HUES6 (cell line): Measurements from ENCODE around the gene FOXO3.

Experiments used
- H3K27ac ChIP-seq: 2 replicates; pipeline ENCODE4 v1.7.0; 2013; ENCODE audit warnings: low read depth, mild to moderate bottlenecking, low read length, inconsistent platforms
- H3K27me3 ChIP-seq: 2 replicates; pipeline ENCODE4 v1.6.1; 2013; ENCODE audit warnings: low read length; ENCODE audit not compliant: control insufficient read depth, insufficient read depth
- H3K36me3 ChIP-seq: 2 replicates; pipeline ENCODE4 v1.6.1; 2013; ENCODE audit warnings: low read length; ENCODE audit not compliant: control insufficient read depth, insufficient read depth
- H3K4me1 ChIP-seq: 2 replicates; pipeline ENCODE4 v1.6.1; 2013; ENCODE audit warnings: low read length; ENCODE audit not compliant: control insufficient read depth, insufficient read depth
- H3K4me3 ChIP-seq: 2 replicates; pipeline ENCODE4 v1.5.1; 2013; ENCODE audit warnings: low read depth, low read length
- H3K9ac ChIP-seq: one replicate; pipeline ENCODE4 v1.6.1; 2013; ENCODE audit warnings: mild to moderate bottlenecking, low read length
- H3K9me3 ChIP-seq: 2 replicates; pipeline ENCODE4 v1.6.1; 2013; ENCODE audit warnings: low read depth, low read length; ENCODE audit not compliant: control insufficient read depth, insufficient read depth

Gene FOXO3

GRCh38 chr6:108564178-108564577, 3.5 kb downstream of the FOXO3 start:
- no peak overlapping the region for H3K27ac ChIP-seq
- H3K9ac ChIP-seq, result no peak overlapping the region
- no peak overlapping the region for H3K4me3 ChIP-seq

DNA sequence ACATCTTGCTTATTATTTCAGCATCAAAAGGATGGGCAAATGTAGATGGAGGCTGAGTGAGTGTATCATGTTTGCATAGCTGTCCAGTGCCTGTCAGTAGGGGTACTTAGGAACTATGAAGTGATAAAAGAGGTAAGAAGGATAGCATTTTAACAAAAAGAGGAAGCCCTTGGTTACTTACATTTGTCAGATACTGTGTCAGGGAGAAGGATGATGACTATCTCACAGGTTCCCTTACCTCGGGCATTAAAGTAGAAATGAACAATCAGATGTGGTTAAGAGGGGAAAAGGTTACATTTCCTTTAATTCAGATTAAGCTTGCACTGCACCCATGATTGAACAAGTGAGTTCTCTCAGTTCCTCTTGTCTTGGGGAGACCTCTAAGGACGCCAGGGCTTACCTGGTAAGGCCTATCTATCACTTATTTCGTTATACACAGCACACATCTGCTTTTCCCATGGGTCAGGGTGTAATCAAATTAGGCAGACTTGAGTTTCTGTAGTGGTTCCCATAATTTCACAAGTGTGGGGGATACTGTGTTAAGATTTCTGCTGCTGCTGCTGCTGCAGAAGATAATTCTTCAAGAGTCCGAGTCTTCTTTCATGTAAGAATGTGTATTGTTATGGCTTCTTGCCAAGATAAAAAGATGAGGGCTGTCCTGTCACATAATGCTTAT, 4.5 kb downstream of the FOXO3 start:
- H3K9ac ChIP-seq, result no peak overlapping the region
- no peak overlapping the region for H3K27ac ChIP-seq
- no peak overlapping the region for H3K4me3 ChIP-seq
- peaks cover 15% of the 10 kb centered on the region for H3K27me3 ChIP-seq
- H3K9me3 ChIP-seq, result no peaks in the 10 kb centered on the region
- peaks cover 17% of the 10 kb centered on the region for H3K4me1 ChIP-seq
- H3K36me3 ChIP-seq, result peaks cover 19% of the 10 kb centered on the region

More at GRCh38 chr6:108564178-108564577, 3.5 kb downstream of the FOXO3 start:
- Histone ChIP-seq H3K4me1 (peaks cover 17% of the 10 kb centered on the region), H3K27me3 (peaks cover 15% of the 10 kb centered on the region), H3K9me3 (no peaks in the 10 kb centered on the region), H3K36me3 (peaks cover 14% of the 10 kb centered on the region)

GRCh38 chr6:108565893-108566292, 5.2 kb downstream of the FOXO3 start:
- H3K4me3 ChIP-seq, result no peak overlapping the region
- no peak overlapping the region for H3K9ac ChIP-seq
- H3K27ac ChIP-seq, result no peak overlapping the region
- peaks cover 15% of the 10 kb centered on the region for H3K27me3 ChIP-seq
- H3K4me1 ChIP-seq, result peaks cover 17% of the 10 kb centered on the region
- H3K36me3 ChIP-seq, result peaks cover 22% of the 10 kb centered on the region
- no peaks in the 10 kb centered on the region for H3K9me3 ChIP-seq

DNA sequence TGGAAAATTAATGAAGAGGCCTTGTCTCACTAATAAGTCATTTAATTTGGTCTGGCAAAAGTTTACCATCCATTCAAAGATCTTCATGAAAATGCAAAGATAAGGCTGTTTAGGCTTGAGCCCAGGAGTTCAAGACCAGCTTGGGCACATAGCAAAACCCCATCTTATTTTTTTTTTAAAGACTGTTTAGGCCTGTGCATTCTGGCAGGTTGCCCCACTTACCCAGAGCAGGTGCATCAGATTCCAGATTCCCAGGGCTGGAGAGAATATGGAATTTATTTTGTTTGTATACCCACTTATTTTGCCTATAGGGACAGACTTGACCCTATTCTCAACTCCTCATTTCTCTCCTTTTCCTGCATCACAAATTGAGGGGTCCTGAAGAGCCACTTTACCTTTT, 5.7 kb downstream of the FOXO3 start:
- Histone ChIP-seq H3K9me3 (no peaks in the 10 kb centered on the region), H3K4me3 (no peak overlapping the region), H3K9ac (no peak overlapping the region), H3K36me3 (peaks cover 22% of the 10 kb centered on the region), H3K27me3 (peaks cover 15% of the 10 kb centered on the region), H3K4me1 (peaks cover 17% of the 10 kb centered on the region), H3K27ac (no peak overlapping the region)

- Histone ChIP-seq H3K27ac (no peak overlapping the region), H3K4me1 (peaks cover 14% of the 10 kb centered on the region), H3K27me3 (peaks cover 4% of the 10 kb centered on the region; the same call in 1 of the 2 replicates), H3K9me3 (no peaks in the 10 kb centered on the region), H3K4me3 (no peak overlapping the region), H3K36me3 (peaks cover 29% of the 10 kb centered on the region), H3K9ac (no peak overlapping the region)
Measured at GRCh38 chr6:108568101-108568500, 7.4 kb downstream of the FOXO3 start.

- Histone ChIP-seq H3K9me3 (no peaks in the 10 kb centered on the region), H3K27ac (no peak overlapping the region), H3K27me3 (peaks cover 4% of the 10 kb centered on the region; the same call in 1 of the 2 replicates), H3K36me3 (peaks cover 29% of the 10 kb centered on the region), H3K9ac (no peak overlapping the region), H3K4me3 (no peak overlapping the region), H3K4me1 (peaks cover 9% of the 10 kb centered on the region)
Measured at GRCh38 chr6:108568551-108569305, 8.0 kb downstream of the FOXO3 start.

DNA sequence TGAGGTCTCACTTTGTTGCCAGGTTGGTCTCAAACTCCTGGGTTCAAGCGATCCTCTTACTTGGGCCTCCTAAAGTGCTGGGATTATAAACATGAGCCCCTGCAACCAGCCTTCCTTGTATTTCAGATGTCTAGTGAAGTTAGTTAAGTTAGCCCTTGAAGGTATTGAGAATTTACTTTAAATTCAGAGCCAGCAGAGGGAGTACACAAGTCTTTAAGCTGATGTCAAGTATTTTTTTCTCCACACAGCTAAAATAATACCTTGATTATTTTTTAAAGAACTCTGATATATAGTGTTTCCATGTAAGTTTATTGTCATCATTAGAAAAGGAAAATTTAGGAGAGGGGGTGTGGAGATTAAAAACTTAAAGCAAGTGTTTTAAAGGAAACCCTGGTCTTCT, 9.8 kb downstream of the FOXO3 start:
- peaks cover 26% of the 10 kb centered on the region for H3K36me3 ChIP-seq
- no peak overlapping the region for H3K4me3 ChIP-seq
- H3K9ac ChIP-seq, result no peak overlapping the region
- no peak overlapping the region for H3K27ac ChIP-seq
- H3K4me1 ChIP-seq, result no peaks in the 10 kb centered on the region
- no peaks in the 10 kb centered on the region for H3K27me3 ChIP-seq
- H3K9me3 ChIP-seq, result no peaks in the 10 kb centered on the region

DNA sequence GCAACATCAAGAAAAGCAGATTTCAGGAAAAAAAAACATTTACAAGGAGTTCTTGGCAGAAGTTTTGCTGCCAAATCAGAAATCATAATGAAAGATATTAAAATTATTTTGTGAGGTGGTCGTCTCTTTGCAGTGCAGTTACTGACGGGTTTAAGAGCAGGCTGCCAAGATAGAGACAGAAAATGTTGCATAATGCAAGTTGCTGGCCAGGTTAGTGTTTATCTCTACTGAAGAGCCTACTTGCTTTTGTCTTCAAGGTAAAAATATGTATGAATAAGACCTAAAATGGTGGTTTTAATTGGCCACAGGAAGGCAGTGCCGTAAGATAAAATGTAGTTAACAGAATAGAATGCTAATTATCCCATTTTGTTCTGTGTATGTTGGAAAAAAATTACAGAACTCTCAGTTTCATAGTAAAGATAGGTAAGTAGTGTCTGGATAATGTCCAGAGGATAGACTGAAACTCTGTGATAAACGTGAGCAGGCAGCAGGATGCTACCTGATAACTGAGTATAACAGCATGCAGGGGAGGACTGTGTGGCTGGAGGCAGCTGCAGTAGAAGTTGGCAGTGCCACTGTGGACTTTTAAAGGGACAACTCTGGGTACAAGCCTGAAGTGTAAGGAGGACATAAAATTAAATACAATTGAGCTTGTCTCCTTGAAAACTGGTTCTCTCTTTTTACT, 13.9 kb downstream of the FOXO3 start:
- no peak overlapping the region for H3K27ac ChIP-seq
- peaks cover 15% of the 10 kb centered on the region for H3K36me3 ChIP-seq
- H3K4me1 ChIP-seq, result no peaks in the 10 kb centered on the region
- no peaks in the 10 kb centered on the region for H3K27me3 ChIP-seq
- H3K4me3 ChIP-seq, result no peak overlapping the region
- H3K9ac ChIP-seq, result no peak overlapping the region
- H3K9me3 ChIP-seq, result no peaks in the 10 kb centered on the region

- Histone ChIP-seq H3K4me3 (no peak overlapping the region), H3K4me1 (no peaks in the 10 kb centered on the region; the same call in 1 of the 2 replicates), H3K36me3 (peaks cover 10% of the 10 kb centered on the region; the same call in 1 of the 2 replicates), H3K9me3 (no peaks in the 10 kb centered on the region), H3K9ac (no peak overlapping the region), H3K27ac (no peak overlapping the region), H3K27me3 (no peaks in the 10 kb centered on the region)
Measured at GRCh38 chr6:108575905-108576494, 15.3 kb downstream of the FOXO3 start.

DNA sequence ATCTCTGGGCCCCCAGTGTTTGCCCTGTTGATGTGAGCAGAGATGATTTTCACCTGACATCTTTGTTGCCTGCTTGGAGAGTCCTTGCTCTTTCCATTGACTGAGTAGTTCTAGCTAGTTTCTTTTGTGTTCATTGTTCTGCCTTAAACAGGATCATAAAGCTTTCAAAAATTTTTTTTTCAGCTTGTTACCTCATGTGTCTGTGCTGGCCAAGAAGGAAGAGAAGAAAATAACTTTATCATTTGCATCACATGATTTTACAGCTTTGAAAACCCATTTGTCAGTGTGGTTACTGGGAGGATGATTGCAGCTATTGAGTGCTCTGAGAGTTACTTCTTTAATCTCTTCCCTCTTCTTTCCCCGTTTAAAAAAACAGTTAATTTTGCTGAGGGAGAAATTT, 16.0 kb downstream of the FOXO3 start:
- H3K4me1 ChIP-seq, result peaks cover 7% of the 10 kb centered on the region; the same call in 1 of the 2 replicates
- no peak overlapping the region for H3K9ac ChIP-seq
- H3K9me3 ChIP-seq, result no peaks in the 10 kb centered on the region
- no peak overlapping the region for H3K4me3 ChIP-seq
- no peak overlapping the region for H3K27ac ChIP-seq
- H3K36me3 ChIP-seq, result peaks cover 7% of the 10 kb centered on the region; the same call in 1 of the 2 replicates
- H3K27me3 ChIP-seq, result no peaks in the 10 kb centered on the region
